ENCODE results near the gene SSPN.

Gene SSPN

GRCh38 chr12:26195250-26195640, at the start of gene SSPN:
TSS of gene SSPN (plus strand) at chr12:26195573. CDS start at chr12:26195673, 100 bp downstream.
- DNase-seq, result no peak

GRCh38 chr12:26148291-26148690, 47.1 kb upstream of the SSPN start:
- no peak for DNase-seq

GRCh38 chr12:26149968-26150500, 45.3 kb upstream of the SSPN start:
- DNase-seq, result no peak

GRCh38 chr12:26150736-26151450, 44.5 kb upstream of the SSPN start:
- DNase-seq, result no peak

GRCh38 chr12:26152507-26153102, 42.8 kb upstream of the SSPN start:
- no peak for DNase-seq

- no peak for DNase-seq
Measured at GRCh38 chr12:26153421-26154154, 41.8 kb upstream of the SSPN start.

- DNase-seq, result no peak
Measured at GRCh38 chr12:26156201-26156871, 39.0 kb upstream of the SSPN start.

- no peak for DNase-seq
Measured at GRCh38 chr12:26157001-26157400, 38.4 kb upstream of the SSPN start.

- DNase-seq, result no peak
Measured at GRCh38 chr12:26158078-26158764, 37.2 kb upstream of the SSPN start.

- DNase-seq, result no peak
Measured at GRCh38 chr12:26162174-26162573, 33.2 kb upstream of the SSPN start.

- no peak for DNase-seq
Measured at GRCh38 chr12:26162905-26163304, 32.5 kb upstream of the SSPN start.

GRCh38 chr12:26164118-26164517, 31.3 kb upstream of the SSPN start:
- DNase-seq, result no peak

GRCh38 chr12:26172013-26172412, 23.4 kb upstream of the SSPN start:
- DNase-seq, result no peak

- DNase-seq, result no peak
Measured at GRCh38 chr12:26172539-26172938, 22.8 kb upstream of the SSPN start.

- DNase-seq, result no peak
Measured at GRCh38 chr12:26172946-26173552, 22.3 kb upstream of the SSPN start.

GRCh38 chr12:26176725-26177124, 18.6 kb upstream of the SSPN start:
- no peak for DNase-seq

- DNase-seq, result no peak
Measured at GRCh38 chr12:26177283-26177682, 18.1 kb upstream of the SSPN start.

GRCh38 chr12:26179826-26180225, 15.5 kb upstream of the SSPN start:
- DNase-seq, result no peak

- no peak for DNase-seq
Measured at GRCh38 chr12:26182377-26182776, 13.0 kb upstream of the SSPN start.

- DNase-seq, result no peak
Measured at GRCh38 chr12:26185532-26186320, 9.6 kb upstream of the SSPN start.
